NK-92 (cell line): ENCODE data around the gene BARX2.

Source experiments
- DNase-seq: peaks from one replicate; lab custom pipeline; 2025; ENCODE audit not compliant: unreplicated experiment; lab: John Stamatoyannopoulos, UW

Gene BARX2

DNA sequence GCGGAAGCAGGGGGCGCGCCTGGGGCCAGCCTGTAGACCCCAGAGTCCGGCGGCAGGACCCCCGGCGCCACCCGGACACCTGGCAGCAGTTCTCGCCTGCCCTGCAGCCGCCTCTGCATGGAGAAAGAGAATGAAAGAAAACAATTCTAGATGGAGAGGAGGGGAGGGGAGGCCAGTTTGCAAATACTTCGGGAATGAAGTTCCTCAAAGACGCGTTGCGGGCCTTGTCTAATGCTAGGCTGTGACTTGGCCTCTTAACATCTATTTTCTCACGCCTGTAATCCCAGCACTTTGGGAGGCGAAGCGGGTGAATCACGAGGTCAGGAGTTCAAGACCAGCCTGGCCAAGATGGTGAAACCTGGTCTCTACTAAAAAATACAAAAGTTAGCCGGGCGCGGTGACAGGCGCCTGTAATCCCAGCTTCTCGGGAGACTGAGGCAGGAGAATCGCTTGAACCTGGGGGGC lies 2.1 kb upstream of the BARX2 start:
- DNase-seq = no peak

DNA sequence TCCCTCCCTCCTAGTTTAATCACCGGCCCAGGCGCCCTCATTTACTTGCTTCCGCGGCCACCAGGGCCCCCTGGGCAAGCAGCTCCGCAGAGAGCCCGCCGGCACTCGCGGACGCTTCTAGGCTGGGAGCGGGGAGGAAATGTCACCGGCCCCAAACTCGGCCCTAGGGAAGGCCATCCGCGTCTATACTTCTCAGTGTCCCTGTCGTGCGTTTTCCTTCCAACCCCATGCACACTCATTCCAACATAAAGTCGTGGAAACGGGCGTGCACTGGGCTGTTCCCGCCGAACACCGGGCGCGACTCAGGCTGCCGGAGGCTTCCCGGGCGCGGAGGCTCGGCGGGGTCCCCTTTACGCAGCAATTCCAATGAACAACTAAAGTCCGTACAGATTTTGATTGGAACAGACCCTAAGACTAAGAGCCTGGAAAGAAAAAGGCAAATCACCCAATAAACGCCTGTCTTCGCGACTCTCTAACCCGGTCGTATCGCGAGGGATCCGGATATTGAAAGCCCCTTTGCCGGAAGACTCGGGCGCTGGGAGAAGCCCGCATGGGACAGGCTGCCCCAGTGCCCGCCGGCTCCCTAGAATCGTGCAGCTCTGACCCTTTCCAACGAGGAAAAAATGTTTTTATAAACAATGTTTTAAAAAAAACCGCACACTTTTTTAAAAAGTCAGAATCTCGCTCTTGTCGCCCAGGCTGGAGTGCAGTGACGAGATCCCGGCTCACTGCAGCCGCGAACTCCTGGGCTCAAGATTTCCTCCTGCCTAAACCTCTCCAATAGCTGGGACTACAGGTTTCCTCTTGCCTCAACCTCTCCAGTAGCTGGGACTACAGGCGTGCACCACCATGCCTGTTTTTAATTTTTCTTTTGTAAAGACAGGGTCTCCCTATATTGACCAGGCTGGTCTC lies 1.3 kb upstream of the BARX2 start:
- DNase-seq = no peak

DNA sequence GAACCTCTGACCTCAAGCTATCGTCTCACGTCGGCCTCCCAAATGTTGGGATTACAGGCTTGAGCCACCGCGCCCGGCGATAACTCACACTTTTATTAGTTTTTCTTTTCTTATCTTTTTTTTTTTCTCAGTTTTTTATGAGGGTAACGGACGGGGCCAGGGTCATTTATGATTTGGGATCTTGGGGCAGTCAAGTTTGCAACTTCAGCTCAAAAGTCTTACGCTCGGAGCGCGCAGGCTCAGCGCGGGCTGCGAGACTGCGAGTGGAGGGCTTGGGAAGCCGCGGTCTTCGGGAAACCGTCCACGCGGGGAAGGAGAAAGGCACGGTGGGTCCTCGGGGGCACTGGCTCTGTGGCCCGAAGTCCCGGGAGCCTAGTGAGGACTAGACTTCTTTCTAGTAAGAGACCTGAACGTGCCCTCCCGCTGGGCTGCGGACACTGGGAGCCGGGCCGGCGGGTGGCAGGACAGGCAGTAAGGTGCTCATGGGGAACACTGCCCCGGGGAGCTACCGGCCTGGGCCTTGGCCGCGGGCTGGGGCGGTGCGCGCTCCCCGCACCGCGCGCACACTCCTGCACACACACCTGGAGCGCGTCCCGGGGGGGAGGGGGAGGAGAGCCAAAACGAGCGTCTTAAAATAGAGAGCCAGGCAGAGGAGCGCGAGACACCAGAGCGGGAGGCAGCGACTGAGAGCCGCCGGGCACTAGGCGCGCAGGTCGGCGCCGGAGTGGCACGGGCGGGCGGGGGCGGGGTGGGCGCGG lies 476 bp upstream of the BARX2 start:
- DNase-seq = no peak

DNA sequence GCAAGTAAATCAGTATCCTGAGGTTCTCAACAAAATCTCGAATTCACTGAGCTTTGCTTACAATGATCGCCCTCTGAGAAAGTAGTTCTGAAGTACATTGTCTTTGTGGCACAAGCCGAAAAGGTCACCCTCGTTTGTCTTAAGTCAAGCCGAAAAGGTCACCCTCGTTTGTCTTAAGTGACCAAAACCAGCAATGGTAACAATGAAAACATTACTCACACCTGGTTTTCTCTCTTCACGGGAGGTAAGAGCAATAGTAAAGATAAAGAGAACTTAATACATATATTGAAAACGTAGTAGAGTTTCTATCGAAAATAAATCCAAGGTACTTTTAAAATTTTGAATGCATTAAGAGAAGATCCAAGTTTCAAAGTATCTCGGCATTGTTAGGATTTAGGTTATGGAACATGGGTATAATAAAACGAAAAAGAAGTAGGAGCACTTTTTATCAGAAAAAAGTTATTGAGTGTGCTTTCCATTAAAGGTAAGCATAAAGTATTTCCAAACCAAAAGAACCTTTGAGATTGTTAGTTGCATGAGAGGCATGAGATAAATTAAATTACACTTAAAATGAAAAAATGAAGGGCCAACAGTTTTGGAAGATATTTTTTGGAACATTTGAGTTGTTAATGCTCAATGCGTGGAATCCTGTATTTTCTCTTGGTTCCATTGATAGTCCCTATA lies 1.2 kb downstream of the BARX2 start:
- no peak for DNase-seq

DNA sequence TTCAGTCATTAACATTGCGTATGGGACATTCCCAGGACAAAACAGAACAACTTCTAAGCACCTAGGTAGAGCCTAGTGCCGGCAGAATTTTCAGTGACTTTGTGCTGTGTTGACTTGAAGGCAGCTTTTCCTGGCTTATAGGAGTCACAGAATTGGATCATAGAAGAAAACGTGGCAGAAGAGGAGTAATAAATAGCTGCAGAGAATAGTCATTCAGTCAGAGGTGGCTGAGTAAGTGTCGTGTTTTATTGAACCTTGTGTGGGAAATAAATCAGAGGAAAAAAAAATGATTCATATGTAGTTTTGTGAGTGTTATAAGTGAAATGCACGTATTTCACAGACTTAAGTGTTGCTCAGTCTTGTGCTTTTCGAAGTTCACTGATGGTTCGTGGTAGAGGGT lies 2.1 kb downstream of the BARX2 start:
- DNase-seq = no peak

DNA sequence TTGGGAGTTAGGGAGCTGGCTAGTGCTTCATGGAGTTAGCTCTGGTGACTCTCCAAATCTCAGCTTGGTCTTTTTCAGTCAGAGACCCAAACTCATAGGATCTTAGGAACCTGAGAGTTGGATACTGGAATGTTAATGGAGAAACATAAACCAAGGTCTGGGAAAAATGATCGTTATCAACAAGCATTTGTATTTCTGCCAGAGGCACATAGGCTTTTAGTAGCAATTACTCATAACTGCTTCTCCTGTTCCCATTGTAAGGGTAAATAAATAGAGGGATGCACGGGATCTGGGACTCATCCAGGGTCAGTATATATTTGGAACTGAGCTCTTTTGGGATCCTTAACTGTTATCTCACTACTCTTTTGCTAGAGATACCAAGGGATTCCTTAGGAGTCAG lies 4.8 kb downstream of the BARX2 start:
- no peak for DNase-seq

DNA sequence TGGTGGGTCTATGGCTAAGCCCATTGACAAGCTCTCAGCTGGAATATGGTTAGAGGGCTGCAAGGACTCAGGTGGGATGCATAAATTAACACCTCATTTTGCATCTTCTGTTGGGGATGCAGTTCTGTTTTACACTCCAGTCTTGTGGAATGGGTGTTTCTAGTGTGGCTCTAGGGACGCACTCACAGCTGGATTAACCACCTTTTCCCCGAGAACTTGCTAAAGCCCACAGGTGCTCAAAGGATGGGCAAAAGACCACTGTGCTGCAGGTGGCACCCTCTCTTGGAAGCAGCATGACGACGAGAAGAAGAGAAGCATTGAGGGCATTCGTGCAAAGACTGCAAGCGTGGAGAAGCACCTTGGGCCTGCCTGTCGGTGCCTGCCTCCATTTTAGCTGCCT lies 6.9 kb downstream of the BARX2 start:
- no peak for DNase-seq

DNA sequence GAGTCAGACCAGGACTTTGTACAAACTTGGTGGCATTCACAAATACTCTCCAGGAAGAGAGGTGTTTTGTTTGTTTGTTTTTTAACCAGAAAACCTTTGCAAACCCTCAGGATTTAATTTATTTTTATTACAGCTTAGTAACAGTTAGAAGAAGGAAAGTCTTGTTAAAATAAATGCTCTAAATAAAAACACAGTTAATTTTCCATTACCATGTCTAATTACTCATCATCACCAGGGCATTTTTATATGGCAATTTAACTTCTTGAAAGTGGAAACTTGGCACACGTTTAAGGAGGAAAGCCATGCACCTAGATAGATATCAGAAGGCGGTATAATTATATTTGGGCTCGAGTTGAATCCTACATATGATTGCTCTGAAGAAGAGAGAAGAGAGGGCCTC lies 7.4 kb downstream of the BARX2 start:
- DNase-seq = no peak

DNA sequence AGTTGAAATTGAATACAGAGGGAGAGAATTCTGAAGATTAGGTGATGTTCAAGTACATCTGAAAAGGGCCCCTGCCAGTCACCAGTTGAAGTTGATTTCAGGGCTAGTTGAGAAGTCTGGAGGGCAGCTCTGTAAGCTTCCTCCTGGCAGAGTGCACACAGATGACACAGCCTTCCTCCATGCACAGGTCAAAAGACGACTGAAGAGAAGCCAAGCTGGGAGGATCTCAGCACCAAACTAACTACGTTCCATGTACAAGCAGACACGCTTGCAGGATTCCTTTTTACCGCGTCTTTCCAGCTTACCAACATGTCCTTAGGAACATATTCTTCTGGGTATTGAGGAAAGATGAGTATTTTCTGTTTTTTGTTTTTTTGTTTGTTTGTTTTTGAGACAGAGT lies 7.9 kb downstream of the BARX2 start:
- DNase-seq = no peak

DNA sequence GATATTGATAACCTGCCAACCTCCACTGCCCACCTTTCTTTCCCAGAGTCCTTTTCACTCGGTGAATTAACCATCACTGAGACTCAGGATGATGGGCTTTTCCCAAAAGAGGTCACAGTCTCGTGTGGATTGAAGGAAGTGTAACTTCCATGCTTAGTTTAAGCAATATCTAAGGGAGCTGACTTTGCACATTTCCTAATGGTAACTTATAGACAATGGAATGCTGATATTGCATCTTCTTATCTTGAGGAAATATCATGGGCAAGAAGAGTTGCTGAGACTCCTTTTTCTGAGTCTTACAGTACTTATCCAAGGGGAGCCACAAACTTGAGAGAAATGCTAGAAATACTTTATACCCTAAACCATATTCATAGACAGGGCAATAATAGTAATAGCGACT lies 8.8 kb downstream of the BARX2 start:
- no peak for DNase-seq

DNA sequence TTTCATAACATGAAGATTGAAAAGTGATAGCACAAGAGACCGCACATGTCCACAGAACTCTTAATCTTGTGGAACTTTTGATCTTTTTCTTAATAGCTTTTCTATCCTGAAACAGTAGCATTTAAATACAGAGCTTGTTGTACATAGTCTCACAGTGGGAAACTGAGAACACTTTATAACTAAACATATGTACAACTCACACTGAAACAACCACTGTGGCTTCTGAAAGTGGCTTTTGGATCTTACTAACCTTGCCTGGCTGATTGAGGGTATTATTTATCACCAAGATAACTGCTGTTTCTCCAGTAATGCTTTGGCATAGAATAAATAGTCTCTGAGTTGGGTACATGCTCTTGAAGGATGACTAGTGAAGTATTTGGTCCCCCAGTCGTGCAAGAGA lies 10.2 kb downstream of the BARX2 start:
- no peak for DNase-seq

DNA sequence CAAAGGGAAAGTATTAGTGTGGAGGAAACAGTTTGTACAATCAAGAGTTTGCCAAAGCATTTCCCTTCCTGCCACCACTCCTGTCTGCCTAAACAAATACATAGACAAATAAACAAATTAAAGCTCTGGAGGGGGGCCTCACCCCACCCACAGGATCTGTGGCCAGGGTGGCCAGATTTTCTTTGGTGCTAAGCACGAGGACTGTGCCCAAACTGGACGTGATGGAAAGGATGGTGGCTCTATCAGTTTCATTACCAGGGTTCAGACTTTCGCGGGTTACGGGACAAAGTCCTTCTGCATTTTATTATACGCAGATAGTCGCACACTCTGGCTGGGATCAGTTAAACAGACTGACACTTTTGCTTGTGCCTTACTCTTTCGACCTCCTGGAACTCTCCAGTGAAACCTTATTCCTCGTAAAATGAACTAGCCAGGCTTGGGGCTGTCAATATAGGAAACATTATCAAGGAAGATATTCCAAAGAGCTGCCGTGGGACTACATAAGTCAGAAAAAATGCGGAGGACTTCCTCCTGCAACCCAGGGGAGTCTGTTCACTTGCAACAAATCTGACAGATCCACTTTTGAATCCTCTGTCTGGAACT lies 11.2 kb downstream of the BARX2 start:
- no peak for DNase-seq

DNA sequence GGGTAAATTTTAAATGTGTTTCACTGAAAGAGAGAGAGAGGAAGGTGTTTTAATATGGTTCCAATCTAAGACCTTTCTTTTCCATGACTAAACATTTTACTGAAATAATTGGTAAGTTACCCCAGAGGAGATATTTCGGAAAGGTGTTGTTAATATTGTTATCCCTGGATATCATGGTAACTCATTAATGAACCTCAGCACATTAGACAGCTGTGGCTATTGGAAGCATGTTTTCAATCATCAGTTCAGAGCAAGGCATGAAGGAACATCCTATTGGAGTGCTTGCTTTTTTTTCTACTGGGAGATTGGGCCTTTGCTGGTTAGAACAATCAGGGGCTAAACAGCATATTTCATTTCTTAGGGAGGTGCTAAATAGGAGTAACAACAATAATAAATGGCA lies 11.8 kb downstream of the BARX2 start:
- no peak for DNase-seq

DNA sequence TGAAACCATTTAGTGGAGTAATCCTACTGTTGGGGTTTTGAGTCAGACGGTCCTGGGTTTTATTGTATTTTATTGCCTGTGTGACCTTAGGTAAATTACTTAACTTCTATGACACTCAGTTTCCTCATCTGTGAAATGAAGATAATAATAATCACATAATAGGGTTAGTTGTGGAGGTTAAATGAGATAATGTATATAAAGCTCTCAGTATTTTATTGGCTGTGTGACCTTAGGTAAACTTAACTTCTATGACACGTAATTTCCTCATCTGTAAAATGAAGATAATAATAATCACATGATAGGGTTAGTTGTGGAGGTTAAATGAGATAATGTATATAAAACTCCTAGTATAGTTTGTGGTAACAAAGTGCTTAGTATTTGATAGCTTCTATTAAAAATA lies 13.2 kb downstream of the BARX2 start:
- DNase-seq = no peak

DNA sequence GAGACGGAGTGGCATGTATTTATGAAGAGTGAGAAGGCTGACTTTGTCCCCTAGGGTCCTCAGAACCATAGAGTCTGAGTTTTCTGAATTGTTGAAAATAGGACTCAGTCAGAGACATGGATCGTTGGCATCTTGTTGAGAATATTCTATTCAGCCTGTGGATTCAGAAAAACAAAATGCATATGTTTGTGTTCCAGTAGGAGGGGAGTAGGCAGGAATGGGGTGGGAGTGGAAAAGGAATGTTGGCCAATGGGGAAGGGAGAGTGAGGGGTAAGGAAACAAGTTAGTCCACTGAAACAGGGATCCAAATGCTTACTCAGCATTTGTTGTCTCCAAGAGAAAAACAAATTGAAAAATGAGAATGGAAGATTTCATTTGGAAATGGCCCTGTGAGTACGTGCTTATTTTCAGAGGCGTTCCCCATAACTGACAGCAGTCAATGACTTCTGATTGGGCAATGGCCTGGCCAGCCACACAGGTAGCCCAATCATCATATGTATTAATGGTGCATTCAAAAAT lies 14.7 kb downstream of the BARX2 start:
- no peak for DNase-seq

DNA sequence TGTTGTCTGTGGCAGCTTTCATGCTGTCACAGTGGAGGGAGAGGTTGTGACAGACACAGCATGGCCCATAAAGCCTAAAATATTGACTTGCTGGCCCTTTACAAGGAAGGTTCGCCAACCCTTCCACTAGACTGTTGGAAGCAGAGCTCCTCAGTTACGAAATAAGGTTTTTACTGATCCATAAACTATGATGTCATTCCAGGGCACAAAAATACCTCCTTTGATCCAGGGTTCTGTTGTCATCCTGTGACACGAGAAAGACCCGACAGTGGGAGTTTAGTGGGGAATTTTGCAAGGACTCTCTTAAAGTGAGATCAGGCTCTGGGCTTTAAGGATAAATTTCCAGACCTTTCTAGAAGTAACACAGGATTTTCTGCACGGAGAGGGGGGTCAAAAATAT lies 15.7 kb downstream of the BARX2 start:
- no peak for DNase-seq

DNA sequence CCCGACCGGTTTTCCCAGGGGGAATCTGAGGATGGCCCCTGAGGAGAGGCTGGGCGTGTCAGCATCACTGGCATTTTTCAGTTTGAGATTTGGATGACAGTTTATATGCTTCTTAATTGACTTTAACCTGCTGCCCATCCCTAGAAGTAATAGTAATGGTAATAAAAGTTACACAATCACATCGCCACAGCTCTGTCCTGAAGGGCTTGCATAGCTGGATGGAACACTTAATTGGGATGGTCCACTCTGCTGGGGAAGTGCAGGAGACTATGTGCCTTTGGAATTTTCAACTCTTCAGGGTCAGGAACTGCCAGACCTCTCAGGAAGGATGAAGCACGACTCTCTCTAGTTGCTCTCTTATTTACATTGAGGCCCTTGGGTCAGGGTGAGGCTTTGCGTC lies 16.2 kb downstream of the BARX2 start:
- no peak for DNase-seq

DNA sequence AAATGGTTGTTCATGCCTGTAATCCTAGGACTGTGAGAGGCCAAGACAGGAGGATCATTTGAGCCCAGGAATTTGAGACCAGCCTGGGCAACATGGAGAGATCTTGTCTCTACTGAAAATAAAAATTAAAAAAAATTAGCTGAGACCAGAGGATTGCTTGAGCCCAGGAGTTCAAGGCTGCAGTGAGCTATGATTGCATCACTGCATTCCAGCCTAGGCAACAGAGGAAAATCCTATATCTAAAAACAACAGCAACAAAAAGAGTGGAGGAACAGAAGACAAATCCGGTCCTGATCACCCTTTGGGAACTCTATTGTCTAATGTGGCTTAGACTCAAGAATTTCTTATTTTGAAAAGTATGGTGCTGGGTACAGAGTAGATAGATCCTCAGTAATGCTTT lies 17.3 kb downstream of the BARX2 start:
- DNase-seq = no peak

DNA sequence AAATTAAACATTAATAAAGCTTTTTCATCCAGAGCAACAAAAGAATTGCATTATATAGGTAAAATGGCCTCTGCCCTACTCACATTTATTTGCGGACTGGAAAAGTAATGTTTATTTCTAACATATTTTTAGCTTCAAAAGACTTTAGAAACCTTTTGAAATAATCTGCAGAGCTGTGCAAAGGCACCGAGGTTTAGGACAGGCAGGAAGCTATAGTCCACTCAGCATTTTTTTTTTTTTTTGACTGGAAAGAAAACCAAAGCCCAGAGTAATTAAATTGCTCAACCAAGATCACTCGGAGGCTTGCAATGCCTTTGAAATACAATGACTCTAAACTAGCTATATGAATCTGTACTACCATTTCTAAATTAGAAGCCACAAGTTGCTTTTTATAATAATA lies 19.1 kb downstream of the BARX2 start:
- no peak for DNase-seq

DNA sequence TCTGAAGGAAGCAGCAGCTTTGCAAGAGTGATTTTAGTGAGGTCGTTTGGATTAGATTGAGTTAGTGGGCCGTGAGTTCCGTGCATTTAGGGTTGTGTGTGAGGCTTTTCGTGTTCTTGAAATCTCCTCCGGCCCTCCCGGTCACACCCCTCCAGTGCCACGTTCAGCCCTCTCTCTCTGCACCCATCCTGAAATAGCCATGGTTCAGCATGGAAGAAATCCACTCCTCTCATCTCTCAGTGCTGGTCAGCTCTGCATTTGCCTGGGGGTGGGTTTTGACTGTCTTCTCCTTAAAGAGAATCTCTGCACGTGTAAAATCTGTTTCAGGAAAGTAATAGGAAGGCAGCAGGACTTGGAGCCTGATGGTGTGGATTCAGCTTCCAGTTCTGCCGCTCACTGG lies 19.8 kb downstream of the BARX2 start:
- DNase-seq = no peak

DNA sequence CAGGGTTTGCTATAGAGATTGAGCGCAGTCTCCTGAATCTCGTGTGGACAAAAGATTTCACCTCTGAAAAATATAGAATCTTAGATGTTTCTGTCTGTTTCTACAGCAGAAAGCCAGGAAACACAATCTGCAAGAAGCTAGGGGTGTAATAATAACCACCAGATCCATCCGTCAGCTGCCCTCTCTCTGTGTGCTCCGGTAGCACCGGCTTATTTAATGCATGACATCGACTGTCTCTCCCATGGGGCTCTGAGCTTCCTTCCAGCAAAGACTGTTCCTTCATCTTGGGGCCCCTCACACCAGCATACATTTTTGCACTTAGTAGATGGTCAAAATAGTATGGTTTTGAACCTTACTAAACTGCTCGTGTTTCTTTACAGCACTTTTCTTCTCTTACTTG lies 20.2 kb downstream of the BARX2 start:
- no peak for DNase-seq
